DOHH2 (cell line): Measurements from ENCODE around the gene TTC23L.

Experiments used
- CTCF ChIP-seq: fragments of 200-600 bp; sonication (generic); IDR thresholded peaks from one replicate; pipeline ENCODE4 v1.5.1; 2014; ENCODE audit warnings: antibody characterized with exemption, mild to moderate bottlenecking, low read depth, low read length; ENCODE audit not compliant: poor library complexity, severe bottlenecking
- EZH2phosphoT487 ChIP-seq: fragments of 200-600 bp; sonication (generic); IDR thresholded peaks from 2 replicates; pipeline ENCODE4 v1.6.1; 2017; ENCODE audit warnings: borderline replicate concordance, mild to moderate bottlenecking, antibody characterized with exemption, low read length, moderate library complexity, mixed read lengths

DNA sequence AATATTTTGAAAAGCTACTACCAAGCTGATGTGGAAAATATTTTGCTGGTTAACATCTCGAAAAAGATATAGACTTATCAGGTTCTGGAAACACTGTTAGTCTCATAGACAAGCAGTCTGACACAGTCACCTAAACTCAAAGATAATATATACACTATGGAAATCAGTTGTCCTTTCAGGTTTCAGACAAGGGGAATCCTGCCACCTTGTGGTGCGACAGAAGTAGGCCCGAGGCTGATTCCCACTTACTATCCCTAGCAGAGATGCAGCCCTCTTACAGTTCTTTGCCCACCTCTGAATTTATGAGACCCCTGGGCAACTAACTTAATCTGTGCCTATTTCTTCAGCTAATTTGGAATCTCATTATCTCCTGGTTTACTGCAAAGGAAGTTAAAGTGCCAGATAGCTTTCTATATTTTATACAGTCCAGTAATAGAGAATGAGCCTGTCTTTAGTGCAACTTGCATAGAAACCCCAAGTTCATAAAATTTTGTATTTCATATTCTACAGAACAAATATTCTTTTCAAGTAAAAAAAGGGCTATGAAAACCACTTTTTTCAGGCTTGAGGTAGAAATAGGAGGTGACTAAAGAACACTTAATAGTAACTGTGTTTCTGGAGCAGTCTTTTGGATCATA is 59.4 kb downstream of the TTC23L start:
- TF ChIP-seq CTCF (peak; percentile 83), EZH2phosphoT487 (no peak)
